Measurements from ENCODE around the gene PLCH1. TPM values are rescaled to one million over a fixed set of nuclear protein-coding genes. Genes with fewer than 3 reads are reported as not detected.

PLCH1 gene
- total RNA-seq, 1 donor from 2014 or later, result 3.1 TPM

- no peak overlapping the region for H3K4me3 ChIP-seq (ENCODE audit: low read depth, low read length)
- no peak for DNase-seq (ENCODE audit: low read depth)
- TF ChIP-seq CTCF (conservative IDR thresholded peaks at IDR 0.05; ENCODE audit: low read depth, low read length), result no peak
Observed at GRCh38 chr3:155780291-155780690, 35.4 kb upstream of the PLCH1 start.

GRCh38 chr3:155778462-155778861 is 33.6 kb upstream of the PLCH1 start:
- no peak overlapping the region for H3K4me3 ChIP-seq (ENCODE audit: low read depth, low read length)
- TF ChIP-seq CTCF (conservative IDR thresholded peaks at IDR 0.05; ENCODE audit: low read depth, low read length), result no peak
- DNase-seq (ENCODE audit: low read depth), result no peak

- no peak for DNase-seq (ENCODE audit: low read depth)
- H3K4me3 ChIP-seq (ENCODE audit: low read depth, low read length), result no peak overlapping the region
- no peak for TF ChIP-seq CTCF (conservative IDR thresholded peaks at IDR 0.05; ENCODE audit: low read depth, low read length)
Observed at GRCh38 chr3:155772801-155773200, 27.9 kb upstream of the PLCH1 start.

GRCh38 chr3:155771126-155771525 is 26.3 kb upstream of the PLCH1 start:
- no peak for TF ChIP-seq CTCF (conservative IDR thresholded peaks at IDR 0.05; ENCODE audit: low read depth, low read length)

GRCh38 chr3:155766206-155766605 is 21.3 kb upstream of the PLCH1 start:
- no peak for TF ChIP-seq CTCF (conservative IDR thresholded peaks at IDR 0.05; ENCODE audit: low read depth, low read length)
- DNase-seq (ENCODE audit: low read depth), result peak; percentile 53

More at GRCh38 chr3:155771126-155771525, 26.3 kb upstream of the PLCH1 start:
- no peak for DNase-seq (ENCODE audit: low read depth)
- H3K4me3 ChIP-seq (ENCODE audit: low read depth, low read length), result no peak overlapping the region

GRCh38 chr3:155763870-155764463 is 19.1 kb upstream of the PLCH1 start:
- TF ChIP-seq CTCF (conservative IDR thresholded peaks at IDR 0.05; ENCODE audit: low read depth, low read length), result no peak
- no peak for DNase-seq (ENCODE audit: low read depth)
- H3K4me3 ChIP-seq (ENCODE audit: low read depth, low read length), result no peak overlapping the region

More at GRCh38 chr3:155766206-155766605, 21.3 kb upstream of the PLCH1 start:
- no peak overlapping the region for H3K4me3 ChIP-seq (ENCODE audit: low read depth, low read length)

- TF ChIP-seq CTCF (conservative IDR thresholded peaks at IDR 0.05; ENCODE audit: low read depth, low read length), result no peak
- no peak for DNase-seq (ENCODE audit: low read depth)
- no peak overlapping the region for H3K4me3 ChIP-seq (ENCODE audit: low read depth, low read length)
Observed at GRCh38 chr3:155760653-155761052, 15.8 kb upstream of the PLCH1 start.
